GM21576 (cell line): ENCODE data around the gene CYB5R3.
A peak's percentile ranks its signal among the peaks of the same experiment; 100 is the strongest.

ENCODE experiments used
- ATAC-seq: cut with Tn5 transposase; IDR thresholded peaks from one replicate; pipeline ENCODE4 v1.9.1; 2021; ENCODE audit warnings: mild to moderate bottlenecking, moderate library complexity; ENCODE audit not compliant: unreplicated experiment

The CYB5R3 gene

GRCh38 chr22:42649246-42650099 lies at the start of gene CYB5R3:
Gene CYB5R3, minus strand, starts transcription at chr22:42649392. Its CDS starts 77 bp downstream, at chr22:42649315.
- peak; percentile 56 for ATAC-seq

- ATAC-seq: no peak
These were observed 48.4 kb upstream of the CYB5R3 start for GRCh38 chr22:42697542-42698013.

- no peak for ATAC-seq
These were observed 47.3 kb upstream of the CYB5R3 start for GRCh38 chr22:42696331-42696967.

GRCh38 chr22:42695294-42695693 lies 46.1 kb upstream of the CYB5R3 start:
- no peak for ATAC-seq

- no peak for ATAC-seq
These were observed 44.8 kb upstream of the CYB5R3 start for GRCh38 chr22:42693763-42694683.

GRCh38 chr22:42693055-42693762 lies 44.0 kb upstream of the CYB5R3 start:
- no peak for ATAC-seq

GRCh38 chr22:42692239-42693054 lies 43.3 kb upstream of the CYB5R3 start:
- ATAC-seq: no peak

GRCh38 chr22:42691440-42691839 lies 42.2 kb upstream of the CYB5R3 start:
- no peak for ATAC-seq

GRCh38 chr22:42688241-42689211 lies 39.3 kb upstream of the CYB5R3 start:
- no peak for ATAC-seq

GRCh38 chr22:42686756-42687491 lies 37.7 kb upstream of the CYB5R3 start:
- ATAC-seq: no peak

GRCh38 chr22:42685941-42686653 lies 36.9 kb upstream of the CYB5R3 start:
- no peak for ATAC-seq

- no peak for ATAC-seq
These were observed 35.4 kb upstream of the CYB5R3 start for GRCh38 chr22:42684462-42685195.

GRCh38 chr22:42683578-42684283 lies 34.5 kb upstream of the CYB5R3 start:
- ATAC-seq: no peak

- no peak for ATAC-seq
These were observed 33.1 kb upstream of the CYB5R3 start for GRCh38 chr22:42682113-42682851.

- ATAC-seq: no peak
These were observed 31.5 kb upstream of the CYB5R3 start for GRCh38 chr22:42680648-42681047.
